ENCODE measurements around the gene RNF212B.
A peak's percentile ranks its signal among the peaks of the same experiment; 100 is the strongest.
"Not testable (repeated sequence)": the region's sequence is repeated elsewhere in the genome, so short reads cannot be mapped to it uniquely, and the experiment has no call there.

RNF212B gene, protein sequence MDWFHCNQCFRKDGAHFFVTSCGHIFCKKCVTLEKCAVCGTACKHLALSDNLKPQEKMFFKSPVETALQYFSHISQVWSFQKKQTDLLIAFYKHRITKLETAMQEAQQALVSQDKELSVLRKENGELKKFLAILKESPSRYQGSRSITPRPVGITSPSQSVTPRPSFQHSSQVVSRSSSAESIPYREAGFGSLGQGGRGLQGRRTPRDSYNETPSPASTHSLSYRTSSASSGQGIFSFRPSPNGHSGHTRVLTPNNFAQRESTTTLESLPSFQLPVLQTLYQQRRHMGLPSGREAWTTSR

DNA sequence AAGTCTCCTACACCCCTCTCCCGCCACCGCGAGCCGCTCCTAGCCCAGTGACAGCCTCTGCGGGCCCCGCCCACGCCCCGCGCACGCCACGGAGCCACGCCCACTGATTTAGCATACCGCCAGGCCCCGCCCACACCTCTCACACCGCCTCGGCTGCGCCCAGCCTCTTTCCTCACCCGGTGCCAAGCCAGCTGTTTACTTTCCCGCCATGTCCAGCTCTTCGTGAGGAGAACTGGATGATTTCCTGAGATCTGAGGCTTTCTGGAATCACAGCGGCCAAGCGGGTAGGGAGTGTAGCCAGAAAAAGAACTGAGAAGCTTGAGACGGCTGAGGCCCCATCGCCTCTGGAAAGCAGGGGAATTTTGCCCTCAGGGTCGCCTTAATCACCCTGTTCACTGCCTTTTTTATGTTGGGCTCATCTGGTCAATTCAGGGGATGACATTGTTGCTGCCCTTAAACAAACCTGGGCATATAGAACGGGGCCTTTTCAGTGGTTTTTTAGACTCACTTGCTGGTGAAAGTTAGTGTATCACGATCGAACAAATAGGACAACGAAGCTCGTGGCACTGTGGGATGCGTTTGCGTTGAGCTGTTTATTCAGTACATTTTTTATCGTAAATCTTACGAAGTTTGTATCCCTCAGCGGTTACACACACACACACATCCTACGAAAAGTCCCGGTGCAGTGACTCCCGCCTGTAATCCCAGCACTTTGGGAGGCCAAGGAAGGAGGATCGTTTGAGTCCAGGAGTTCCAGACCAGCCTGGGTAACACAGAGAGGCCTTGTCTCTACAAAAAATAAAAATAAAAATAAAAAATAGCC, at the start of gene RNF212B:
Gene RNF212B (plus strand): TSS at position 165 of the 823 bp plus-strand sequence. CDS start 2,410 bp downstream, outside the sequence.
- DNase-seq, result peak; percentile 19

DNA sequence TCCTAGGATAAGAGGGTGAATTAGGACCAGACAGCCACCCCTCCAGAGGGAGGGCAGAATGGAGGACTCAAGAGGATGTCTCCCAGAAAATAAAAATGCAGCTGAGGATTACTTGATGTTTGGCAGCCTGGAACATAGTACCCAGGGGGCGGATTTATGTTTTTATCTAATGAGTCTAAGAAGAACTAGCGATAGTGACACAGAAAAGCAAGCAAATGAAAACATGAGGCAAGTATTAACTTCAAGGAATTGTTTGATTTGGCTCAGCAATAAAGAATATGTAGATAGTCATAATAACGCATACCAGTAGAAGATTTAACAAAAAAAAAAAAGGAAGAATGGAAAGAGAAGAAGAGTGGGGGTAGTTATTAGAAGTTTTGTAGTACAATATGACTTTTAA, 44.3 kb upstream of the RNF212B start:
- no peak for DNase-seq

DNA sequence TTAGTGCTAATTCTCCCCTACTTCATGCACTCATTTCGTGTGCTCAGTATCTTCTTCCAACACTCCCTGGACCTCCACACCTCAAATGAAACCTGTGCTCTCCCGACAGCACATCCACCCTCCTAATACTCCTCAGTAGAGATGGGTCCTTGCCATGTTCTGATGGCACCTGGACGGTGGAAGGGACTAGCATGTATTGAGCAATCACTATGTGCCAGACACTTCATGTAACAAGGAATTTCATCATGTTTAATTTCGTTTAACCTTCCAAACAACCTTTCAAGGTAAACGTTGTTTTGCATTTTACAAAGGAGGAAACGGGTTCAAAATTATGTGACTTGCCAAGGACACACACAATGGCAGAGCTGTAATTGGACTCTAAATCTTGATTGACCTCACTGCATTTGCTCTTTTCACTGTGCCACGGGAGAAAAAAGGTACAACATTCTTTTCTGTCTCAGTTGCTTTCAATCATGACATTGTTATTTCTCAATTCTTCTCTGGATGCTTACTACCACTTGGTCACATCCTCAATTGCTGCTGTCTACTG, 42.1 kb upstream of the RNF212B start:
- no peak for DNase-seq

DNA sequence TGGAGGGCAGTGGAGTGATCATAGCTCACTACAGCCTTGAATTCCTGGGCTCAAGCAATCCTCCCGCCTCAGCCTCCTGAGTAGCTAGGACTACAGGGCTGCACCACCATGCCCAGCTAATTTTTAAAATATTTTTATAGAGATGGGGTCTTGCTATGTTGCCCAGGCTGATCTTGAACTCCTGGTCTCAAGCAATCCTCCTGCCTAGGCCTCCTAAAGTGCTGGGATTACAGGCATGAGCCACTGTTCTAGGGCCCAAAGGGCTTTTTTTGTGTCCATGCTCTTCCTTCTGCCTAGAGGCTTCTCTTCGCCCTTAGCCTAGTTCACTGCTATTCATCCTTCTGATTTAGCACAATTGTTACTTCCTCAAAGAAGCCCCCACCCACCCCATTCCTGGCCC, 41.2 kb upstream of the RNF212B start:
- not testable (repeated sequence) for DNase-seq

DNA sequence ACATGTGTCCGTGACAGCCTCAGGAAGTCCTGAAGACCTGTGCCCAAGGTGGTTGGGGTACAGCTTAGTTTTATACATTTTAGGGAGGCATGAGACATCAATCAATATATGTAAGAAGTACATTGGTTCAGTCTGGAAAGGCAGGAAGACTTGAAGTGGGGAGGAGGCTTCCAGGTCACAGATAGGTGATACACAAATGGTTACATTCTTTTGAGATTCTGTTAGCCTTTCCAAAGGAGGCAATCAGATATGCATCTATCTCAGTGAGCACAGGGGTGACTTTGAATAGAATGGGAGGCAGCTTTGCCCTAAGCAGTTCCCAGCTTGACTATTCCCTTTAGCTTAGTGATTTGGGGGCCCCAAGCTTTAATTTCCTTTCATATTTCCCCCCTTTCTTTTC, 38.6 kb upstream of the RNF212B start:
- DNase-seq, result not testable (repeated sequence)

DNA sequence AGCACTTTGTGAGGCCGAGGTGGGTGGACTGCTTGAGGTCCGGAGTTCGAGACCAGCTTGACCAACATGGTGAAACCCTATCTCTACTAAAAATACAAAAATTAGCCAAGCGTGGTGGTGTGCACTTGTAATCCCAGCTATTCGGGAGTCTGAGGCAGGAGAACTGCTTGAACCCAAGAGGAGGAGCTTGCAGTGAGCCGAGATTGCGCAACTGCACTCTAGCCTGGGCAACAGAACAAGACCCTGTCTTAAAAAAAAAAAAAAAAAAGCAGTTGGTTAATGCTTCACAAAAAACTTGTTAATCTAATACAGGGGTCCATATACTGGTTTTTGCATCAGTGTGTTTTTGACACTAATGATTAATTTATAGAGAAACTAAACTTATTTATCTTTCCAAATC, 35.7 kb upstream of the RNF212B start:
- no peak for DNase-seq

DNA sequence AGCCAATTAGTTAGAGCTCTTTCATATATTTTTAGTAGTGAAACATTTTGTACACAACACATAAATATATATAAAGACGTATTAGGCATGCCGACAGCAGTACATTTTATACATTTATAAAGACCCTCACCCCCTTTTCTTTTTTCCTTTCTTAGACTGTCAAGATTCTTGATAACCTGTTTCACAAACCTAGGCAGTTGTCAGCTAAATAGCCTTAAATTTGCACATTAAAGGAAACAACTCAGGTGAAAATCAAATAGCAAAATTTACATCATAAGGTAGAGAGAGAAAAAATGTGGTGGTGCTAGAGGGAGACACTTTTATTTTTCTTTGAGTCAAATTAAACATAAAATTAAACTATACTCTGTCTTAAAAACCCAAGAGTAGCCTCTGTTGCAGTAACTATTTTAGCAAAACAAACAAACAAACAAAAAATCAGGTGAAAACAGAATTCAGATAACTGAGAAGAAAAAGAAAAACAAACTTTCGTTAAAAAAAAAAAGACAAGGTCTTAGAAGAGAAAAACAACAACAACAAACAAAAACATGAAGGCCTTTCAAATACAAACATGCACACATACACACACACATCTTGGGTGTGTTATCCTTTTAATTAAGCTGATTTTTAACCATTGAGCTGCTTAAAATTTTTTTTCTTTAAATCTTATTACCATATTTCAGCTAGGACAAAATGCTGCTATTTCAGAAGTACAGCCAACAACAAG, 31.2 kb upstream of the RNF212B start:
- no peak for DNase-seq

DNA sequence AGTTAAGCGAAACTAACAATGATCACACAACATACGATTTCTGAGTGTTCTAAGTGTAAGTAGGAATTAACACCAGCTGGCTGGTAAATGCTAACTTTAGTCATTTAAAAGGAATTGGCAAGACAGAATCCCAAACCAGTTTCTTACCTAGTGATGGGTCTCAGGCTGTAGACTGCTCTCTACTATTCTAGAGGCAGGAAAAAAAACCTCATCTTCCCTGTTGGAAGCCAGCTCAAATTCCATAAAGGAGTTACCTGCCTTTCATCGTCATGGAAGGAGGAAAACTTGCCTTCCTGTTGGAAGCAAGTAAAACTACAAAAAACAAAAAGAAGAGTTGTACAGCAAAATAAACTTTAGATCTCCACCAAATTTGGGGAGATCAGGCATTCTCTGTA, 30.6 kb upstream of the RNF212B start:
- no peak for DNase-seq

DNA sequence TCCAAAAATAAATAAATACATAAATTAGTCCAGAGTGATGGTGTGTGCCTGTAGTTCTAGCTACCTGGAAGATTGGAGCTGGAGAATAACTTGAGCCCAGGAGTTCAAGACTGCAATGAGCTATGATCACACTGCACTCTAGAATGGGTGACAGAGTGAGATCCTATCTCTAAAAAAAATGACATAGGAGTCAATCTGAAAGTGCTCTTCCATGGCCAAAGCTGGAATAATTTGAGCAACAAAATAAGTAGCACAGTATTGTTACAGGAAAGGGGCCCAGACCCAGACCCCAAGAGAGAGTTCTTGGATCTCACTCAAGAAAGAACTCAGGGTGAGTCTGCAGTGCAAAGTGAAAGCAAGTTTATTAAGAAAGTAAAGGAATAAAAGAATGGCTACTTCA, 29.4 kb upstream of the RNF212B start:
- DNase-seq, result no peak

DNA sequence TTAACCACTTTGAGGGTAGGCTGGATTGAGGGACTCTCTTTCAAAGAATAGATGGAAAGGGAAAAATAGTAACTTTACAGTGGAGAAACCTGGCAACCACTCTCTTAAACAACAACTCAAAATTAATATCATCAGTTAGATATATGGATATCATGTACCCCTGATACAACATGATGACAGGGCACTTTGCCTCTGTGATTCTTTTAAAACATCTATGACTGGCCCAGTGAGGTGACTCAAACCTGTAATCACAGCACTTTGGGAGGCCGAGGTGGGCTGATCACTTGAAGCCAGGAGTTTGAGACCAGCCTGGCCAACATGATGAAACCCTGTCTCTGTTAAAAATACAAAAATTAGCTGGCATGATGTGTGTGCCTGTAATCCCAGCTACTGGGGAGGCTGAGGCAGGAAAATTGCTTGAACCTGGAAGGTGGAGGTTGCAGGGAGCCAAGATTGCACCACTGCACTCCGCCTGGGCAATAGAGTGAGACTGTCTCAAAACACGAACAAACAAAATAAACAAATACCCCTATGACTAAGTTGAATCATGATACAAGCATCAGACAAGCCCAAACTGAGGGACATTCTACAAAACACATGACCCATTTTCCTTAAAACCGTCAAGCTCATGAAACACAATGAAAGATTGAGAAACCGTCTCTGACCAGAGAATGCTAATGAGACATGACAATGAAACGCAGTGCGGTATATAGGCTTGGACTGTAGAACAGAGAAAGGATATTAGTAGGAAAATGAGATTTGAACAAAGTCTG, 27.9 kb upstream of the RNF212B start:
- DNase-seq, result no peak

DNA sequence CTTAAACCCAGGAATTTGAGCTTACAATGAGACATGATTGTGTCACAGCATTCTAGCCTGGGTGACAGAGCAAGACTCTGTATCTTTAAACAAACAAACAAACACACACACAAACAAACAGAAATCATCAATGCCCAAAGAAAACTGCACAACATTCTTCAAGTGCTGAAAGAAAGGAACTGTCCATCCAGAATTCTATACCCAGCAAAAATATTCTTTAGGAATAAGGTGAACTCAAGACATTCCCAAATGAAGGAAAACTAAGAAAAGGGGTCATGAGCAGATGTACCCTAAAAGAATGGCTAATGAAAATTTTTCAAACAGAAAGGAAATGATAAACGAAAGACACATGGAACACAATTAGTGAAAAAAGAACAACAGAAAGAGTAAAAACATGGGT, 22.3 kb upstream of the RNF212B start:
- no peak for DNase-seq

DNA sequence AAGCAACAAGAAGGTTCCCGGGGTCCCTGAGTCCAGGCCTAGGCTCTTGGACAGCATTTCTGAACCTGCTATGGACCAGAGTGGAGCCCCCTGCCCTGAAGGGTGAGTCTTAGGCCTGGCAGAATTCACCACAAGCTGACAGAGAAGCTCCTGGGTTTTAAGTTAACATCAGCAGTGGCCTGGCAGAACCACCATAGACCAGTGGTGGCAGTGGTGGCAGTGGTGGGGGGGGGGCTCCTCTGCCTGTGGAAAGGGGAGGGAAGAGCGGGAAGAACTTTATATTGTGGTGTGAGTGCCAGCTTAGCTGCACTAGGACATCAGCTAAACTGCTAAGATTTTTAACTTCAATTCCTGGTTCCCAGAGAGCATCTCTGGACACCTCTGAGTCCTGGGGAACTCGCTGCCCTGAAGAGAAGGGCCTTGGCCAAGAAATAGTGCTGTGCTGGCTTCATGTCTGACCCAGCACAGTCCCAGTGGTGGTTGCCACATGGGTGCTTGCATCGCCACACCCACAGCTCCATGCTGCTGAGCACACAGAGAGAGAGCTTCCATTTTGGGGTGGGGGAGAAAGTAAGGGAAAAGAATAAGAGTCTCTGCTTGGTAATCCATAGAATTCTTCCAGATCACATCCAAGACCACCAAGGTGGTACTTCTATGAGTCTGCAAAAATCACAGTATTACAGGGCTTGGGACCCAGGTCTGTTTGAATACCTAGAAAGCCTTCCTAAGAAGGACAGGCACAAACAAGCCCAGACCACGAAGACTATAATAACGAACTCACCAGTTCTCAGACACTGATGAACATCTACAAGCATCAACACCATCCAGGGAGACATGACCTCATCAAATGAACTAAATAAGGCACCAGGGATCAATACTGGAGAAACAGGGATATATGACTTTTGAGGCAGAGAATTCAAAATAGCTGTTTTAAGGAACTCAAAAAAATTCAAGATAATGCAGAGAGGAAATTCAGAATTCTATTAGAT, 20.4 kb upstream of the RNF212B start:
- DNase-seq, result no peak

DNA sequence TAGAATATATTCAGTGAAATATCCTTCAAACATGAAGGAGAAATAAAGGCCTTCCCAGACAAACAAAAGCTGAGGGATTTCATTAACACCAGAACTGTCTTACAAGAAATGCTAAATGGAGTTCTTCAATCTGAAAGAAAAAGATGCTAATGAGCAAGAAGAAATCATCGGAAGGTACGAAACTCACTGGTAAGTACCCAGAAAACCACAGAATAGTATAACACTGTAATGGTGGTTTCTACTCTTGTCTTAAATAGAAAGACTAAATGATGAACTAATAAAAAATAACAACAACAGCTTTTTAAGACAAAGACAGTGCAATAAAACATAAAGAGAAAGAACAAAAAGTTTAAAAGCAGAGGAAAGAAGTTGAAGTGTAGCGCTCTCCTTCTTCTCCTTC, 18.7 kb upstream of the RNF212B start:
- no peak for DNase-seq

DNA sequence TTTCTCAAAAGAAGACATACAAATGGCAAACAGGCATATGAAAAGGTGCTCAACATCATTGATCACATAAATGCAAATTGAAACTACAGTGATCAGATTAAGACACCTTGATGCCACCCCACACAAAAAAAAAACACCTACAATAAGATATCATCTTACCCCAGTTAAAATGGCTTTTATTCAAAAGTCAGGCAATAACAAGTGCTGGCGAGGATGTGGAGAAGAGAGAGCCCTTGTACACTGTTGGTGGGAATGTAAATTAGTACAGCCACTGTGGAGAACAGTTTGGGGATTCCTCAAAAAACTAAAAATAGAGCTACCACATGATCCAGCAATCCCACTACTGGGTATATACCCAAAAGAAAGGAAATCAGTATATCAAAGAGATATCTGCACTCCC, 12.8 kb upstream of the RNF212B start:
- DNase-seq, result not testable (repeated sequence)

DNA sequence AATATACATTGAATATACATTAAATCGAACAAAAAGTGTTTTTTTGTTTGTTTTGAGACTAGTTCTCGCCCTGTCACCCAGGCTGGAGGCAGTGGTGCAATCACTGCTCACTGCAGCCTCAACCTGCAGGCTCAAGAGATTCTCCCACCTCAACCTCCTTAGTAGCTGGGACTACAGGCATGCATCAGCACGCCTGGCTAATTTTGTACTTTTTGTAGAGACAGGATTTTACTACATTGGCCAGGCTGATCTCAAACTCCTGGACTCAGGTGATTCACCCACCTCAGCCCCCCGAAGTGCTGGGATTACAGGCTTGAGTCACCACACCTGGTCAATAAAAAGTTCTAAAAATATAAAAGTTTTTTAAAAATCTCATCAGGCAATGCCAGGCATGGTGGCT, 10.2 kb upstream of the RNF212B start:
- DNase-seq, result no peak

DNA sequence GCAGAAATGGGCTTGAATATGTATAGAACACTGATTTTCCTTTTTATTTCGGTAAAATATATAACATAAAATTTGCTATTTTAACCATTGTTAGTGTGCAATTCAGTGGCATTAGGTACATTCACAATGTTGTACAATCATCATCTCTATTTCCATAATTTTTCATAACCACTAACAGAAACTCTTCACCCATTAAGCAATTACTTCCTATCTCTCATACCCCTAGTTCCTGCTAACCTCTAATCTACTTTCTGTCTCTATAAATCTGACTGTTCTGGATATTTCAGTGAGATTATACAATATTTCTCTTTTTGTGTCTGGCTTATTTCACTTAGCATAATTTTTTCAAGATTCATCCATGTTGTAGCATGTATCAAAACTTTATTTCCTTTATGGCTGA, 8.9 kb upstream of the RNF212B start:
- DNase-seq, result no peak

DNA sequence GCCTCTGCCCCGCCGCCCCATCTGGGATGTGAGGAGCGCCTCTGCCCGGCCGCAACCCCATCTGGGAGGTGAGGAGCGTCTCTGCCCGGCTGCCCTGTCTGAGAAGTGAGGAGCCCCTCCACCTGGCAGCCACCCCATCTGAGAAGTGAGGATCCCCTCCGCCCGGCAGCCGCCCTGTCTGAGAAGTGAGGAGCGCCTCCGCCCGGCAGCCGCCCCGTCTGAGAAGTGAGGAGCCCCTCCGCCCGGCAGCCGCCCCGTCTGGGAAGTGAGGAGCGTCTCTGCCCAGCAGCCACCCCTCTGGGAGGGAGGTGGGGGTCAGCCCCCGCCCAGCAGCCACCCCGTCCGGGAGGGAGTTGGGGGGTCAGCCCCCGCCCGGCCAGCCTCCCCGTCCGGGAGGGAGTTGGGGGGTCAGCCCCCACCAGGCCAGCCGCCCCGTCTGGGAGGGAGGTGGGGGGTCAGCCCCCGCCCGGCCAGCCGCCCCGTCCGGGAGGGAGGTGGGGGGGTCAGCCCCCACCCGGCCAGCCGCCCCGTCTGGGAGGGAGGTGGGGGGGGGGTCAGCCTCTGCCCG, 5.4 kb upstream of the RNF212B start:
- DNase-seq, result not testable (repeated sequence)

DNA sequence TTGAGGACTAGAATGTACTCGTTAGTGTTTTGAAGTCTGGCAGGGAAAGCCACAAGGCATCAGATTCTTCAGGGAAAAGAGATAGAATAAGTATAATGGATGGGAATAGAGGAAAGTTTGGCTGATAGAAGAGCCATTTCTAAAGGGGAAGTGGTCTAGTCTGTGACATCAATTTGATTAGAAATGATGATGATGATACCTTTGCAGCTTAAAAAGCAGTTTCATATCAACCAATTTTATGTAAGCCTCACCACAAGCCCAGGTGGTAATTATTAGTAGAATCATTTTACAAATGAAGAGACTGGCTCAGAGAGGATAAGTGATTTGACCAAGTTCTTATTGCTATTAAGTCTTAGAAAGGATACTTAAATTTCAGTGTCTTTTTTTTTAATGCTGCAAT, 2.9 kb downstream of the RNF212B start:
- DNase-seq, result no peak

DNA sequence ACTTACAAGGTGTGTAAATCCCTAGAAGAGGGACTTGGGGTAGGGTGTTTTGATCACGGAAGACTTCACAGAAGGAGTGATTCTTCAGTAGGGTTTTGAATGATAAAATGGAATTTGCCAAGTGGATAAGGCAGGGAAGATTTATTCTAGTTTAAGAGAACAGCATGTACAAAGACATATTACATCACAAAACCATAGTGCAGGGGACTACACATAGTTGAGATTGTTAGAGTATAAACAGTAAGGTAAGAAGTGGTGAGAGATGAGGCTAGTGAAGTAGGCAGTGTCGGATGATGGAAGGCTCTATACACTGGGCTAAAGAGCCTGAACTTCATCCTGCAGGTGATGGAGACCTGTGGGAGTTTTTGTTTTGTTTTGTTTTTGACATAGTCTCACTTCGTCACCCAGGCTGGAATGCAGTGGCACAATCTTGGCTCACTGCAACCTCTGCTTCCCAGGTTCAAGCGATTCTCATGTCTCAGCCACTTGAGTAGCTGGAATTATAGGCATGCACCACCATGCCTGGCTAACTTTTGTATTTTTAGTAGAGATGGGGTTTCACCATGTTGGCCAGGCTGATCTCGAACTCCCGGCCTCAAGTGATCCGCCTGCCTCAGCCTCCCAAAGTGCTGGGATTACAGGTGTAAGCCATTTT, 3.5 kb downstream of the RNF212B start:
- not testable (repeated sequence) for DNase-seq

DNA sequence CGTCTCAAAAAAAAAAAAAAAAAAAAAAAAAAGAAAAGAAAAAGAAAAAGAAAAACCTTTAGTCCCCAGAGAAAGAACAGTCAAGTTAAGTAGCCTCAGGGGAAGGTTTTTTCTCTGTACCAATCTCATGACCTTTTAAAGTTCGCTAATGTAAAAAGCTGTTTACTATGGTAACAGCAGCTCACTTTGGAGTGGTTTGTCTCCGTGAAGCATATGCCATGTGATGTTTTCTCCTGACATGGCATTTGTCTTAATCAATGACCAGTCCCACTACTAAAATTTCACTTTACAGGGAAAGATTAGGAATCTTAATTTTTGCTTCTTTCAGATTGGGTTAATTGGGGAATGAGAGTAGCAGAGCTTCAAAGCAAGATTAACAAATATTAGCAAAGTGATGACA, 4.3 kb downstream of the RNF212B start:
- no peak for DNase-seq

Measured in amniotic stem cell (primary cell).